ENCODE measurements around the gene AFF3.

DNA sequence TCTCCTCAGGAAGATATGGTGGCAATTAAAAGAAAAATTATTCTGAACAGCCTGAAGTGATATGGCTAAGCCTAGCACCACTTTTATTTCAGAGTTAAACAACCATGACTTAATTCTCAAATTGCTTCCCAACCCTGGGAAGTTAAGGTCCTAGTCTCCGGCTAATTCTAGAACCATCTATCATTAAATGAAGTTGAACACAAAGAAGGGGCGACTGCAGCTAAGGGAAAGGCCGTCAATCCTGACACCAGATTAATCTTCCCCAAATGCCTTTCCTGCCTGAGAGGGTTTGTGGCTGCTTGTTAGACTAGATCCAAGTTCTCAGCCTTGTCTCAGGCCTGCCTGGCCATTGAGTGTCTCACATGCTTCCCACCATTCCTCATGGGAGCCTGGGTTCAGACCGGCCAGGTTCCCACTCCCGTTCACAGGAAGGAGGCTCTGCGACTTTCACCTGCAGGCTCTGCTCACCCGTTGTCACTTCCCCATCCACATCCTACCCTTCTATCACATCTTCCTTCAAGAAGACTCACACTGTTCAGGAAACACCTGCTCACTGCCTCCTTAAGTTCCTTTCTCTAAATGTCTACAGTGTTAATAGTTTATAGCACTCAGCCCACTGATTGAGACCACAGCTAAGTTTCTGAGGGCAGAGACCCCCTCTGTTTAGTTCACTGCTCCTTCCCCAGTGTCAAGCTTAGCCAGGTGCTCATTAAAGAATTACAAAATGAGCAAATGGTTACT, 369.6 kb downstream of the AFF3 start:
- TF ChIP-seq, protein P1, sequence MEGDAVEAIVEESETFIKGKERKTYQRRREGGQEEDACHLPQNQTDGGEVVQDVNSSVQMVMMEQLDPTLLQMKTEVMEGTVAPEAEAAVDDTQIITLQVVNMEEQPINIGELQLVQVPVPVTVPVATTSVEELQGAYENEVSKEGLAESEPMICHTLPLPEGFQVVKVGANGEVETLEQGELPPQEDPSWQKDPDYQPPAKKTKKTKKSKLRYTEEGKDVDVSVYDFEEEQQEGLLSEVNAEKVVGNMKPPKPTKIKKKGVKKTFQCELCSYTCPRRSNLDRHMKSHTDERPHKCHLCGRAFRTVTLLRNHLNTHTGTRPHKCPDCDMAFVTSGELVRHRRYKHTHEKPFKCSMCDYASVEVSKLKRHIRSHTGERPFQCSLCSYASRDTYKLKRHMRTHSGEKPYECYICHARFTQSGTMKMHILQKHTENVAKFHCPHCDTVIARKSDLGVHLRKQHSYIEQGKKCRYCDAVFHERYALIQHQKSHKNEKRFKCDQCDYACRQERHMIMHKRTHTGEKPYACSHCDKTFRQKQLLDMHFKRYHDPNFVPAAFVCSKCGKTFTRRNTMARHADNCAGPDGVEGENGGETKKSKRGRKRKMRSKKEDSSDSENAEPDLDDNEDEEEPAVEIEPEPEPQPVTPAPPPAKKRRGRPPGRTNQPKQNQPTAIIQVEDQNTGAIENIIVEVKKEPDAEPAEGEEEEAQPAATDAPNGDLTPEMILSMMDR (IDR thresholded peaks at IDR 0.05; ENCODE audit: low read depth, low read length, missing input control), result no peak
- TF ChIP-seq JUND (IDR thresholded peaks at IDR 0.05) (no peak), TAF1 (conservative IDR thresholded peaks at IDR 0.05) (no peak), RAD21 (IDR thresholded peaks at IDR 0.05) (no peak), RXRA (IDR thresholded peaks at IDR 0.05) (no peak), REST (IDR thresholded peaks at IDR 0.05) (no peak), MAX (IDR thresholded peaks at IDR 0.05) (no peak), EGR1 (IDR thresholded peaks at IDR 0.05; ENCODE audit: low read depth in 2 of 2) (no peak), GABPA (IDR thresholded peaks at IDR 0.05 in 1 of 2, conservative IDR thresholded peaks at IDR 0.05 in 1 of 2) (no peak), ATF3 (IDR thresholded peaks at IDR 0.05) (no peak), HNF4A (conservative IDR thresholded peaks at IDR 0.05) (no peak), FOXA1 (IDR thresholded peaks at IDR 0.05) (no peak)
- TF ChIP-seq, protein P2, sequence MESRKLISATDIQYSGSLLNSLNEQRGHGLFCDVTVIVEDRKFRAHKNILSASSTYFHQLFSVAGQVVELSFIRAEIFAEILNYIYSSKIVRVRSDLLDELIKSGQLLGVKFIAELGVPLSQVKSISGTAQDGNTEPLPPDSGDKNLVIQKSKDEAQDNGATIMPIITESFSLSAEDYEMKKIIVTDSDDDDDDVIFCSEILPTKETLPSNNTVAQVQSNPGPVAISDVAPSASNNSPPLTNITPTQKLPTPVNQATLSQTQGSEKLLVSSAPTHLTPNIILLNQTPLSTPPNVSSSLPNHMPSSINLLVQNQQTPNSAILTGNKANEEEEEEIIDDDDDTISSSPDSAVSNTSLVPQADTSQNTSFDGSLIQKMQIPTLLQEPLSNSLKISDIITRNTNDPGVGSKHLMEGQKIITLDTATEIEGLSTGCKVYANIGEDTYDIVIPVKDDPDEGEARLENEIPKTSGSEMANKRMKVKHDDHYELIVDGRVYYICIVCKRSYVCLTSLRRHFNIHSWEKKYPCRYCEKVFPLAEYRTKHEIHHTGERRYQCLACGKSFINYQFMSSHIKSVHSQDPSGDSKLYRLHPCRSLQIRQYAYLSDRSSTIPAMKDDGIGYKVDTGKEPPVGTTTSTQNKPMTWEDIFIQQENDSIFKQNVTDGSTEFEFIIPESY (IDR thresholded peaks at IDR 0.05), result no peak

All from liver (tissue), 3 donors.